Measurements from ENCODE around the gene ANLN. TPM values are rescaled to one million over a fixed set of nuclear protein-coding genes. Genes with fewer than 3 reads are reported as not detected.

ANLN gene
- total RNA-seq, 1 experiment from 2014 or later: 130 TPM

- ChIA-PET RAD21 (ENCODE audit: low non-redundant PET in 1 of 2, low total read pairs in 2 of 2, uncharacterized antibody in 2 of 2, unreplicated experiment in 2 of 2) (no interaction called here), CTCF (no interaction called here)
- intact Hi-C loops (cut with micrococcal nuclease): no loop called here
Observed at GRCh38 chr7:36368496-36368895, 21.2 kb upstream of the ANLN start.

More at GRCh38 chr7:36368496-36368895, 21.2 kb upstream of the ANLN start:
- Histone ChIP-seq H3K9ac (ENCODE audit: low read length) (no peak overlapping the region), H3K9me3 (ENCODE audit: control insufficient read depth in 1 of 2, insufficient read depth in 1 of 2, low read depth in 1 of 2, low read length in 2 of 2) (no peaks in the 10 kb centered on the region), H2AFZ (ENCODE audit: low read depth, low read length, poor library complexity, severe bottlenecking) (peak overlapping the region; percentile 95), H4K20me1 (ENCODE audit: insufficient read depth) (no peaks in the 10 kb centered on the region), H3K36me3 (ENCODE audit: control insufficient read depth in 1 of 2, insufficient read depth in 2 of 2, low read length in 2 of 2) (no peaks in the 10 kb centered on the region), H3K4me1 (ENCODE audit: control insufficient read depth in 1 of 2, insufficient read depth in 2 of 2, low read length in 2 of 2) (peaks cover 0 to 19% of the 10 kb centered on the region in 2 experiments; a peak in 1 of 4 replicates), H3K27ac (ENCODE audit: low read depth, low read length) (no peak overlapping the region), H3K79me2 (ENCODE audit: insufficient read depth, low read length) (0 out of 2 replicates have a peak, but pooled peaks cover 4% of the 10 kb centered on the region), H3K4me3 (replicated peaks in 1 of 2; ENCODE audit: low read depth in 1 of 2, low read length in 2 of 2) (no peak overlapping the region), H3K4me2 (ENCODE audit: low read length) (no peak overlapping the region), H3K27me3 (ENCODE audit: insufficient read depth, low read length) (no peaks in the 10 kb centered on the region), H3K9me2 (ENCODE audit: insufficient read depth) (no peaks in the 10 kb centered on the region)
- POLR2A ChIA-PET: no interaction called here
- DNase-seq (ENCODE audit: low read depth, low spot score): no peak
- BruUV-seq (replicated peaks): no TSS peak
- TF ChIP-seq EGR1 (IDR thresholded peaks at IDR 0.05; ENCODE audit: low read depth) (no peak), REST (IDR thresholded peaks at IDR 0.05; ENCODE audit: low read depth) (no peak), CBX3 (IDR thresholded peaks at IDR 0.05; ENCODE audit: low read depth) (no peak), RAD21 (IDR thresholded peaks at IDR 0.05; ENCODE audit: low read depth) (no peak), ZFX (IDR thresholded peaks at IDR 0.05) (no peak), POLR2A (IDR thresholded peaks at IDR 0.05; ENCODE audit: borderline replicate concordance, extremely low read depth, insufficient read depth, insufficient read length) (no peak)
- no peak for ATAC-seq
